GM12878 (cell line): ENCODE measurements around the gene CTXND1. TPM values are rescaled to one million over a fixed set of nuclear protein-coding genes. Genes with fewer than 3 reads are reported as not detected.

Experiments used
- ATAC-seq: fragments of 200-7000 bp; cut with Tn5 transposase; 3 replicates; pipeline ENCODE4 v1.9.1; 2020; ENCODE audit warnings: mild to moderate bottlenecking, moderate library complexity
- BruUV-seq: library from RNA; stranded (reverse); fragments of 400-500 nt; replicated peaks from 2 replicates; lab custom pipeline; 2021; lab: Mats Ljungman, UMichigan
- CTCF ChIA-PET: fragments of 300-600 bp; sonication (Branson Sonifier 250); formaldehyde crosslinking; extraction: SDS; loops from one replicate; lab custom pipeline; 2021; ENCODE audit warnings: inconsistent platforms; lab: Yijun Ruan, JAX
- POLR2A ChIA-PET: fragments of 350-600 bp; formaldehyde crosslinking; extraction: SDS; loops from one replicate; lab custom pipeline; 2021; ENCODE audit warnings: inconsistent platforms; lab: Charles Lee
- RAD21 ChIA-PET: fragments of 300-600 bp; sonication (Branson Sonifier 250); formaldehyde crosslinking; loops from one replicate; lab custom pipeline; 2023; ENCODE audit warnings: antibody characterized with exemption; ENCODE audit not compliant: unreplicated experiment; lab: Charles Lee
- SMC1A ChIA-PET: fragments of 300-600 bp; sonication (Branson Sonifier 250); formaldehyde crosslinking; loops from one replicate; lab custom pipeline; 2023; ENCODE audit not compliant: unreplicated experiment, uncharacterized antibody; lab: Charles Lee
- DNase-seq: peaks from one replicate; pipeline ENCODE4 v3.0.0-alpha.2; 2011; ENCODE audit warnings: low read depth, low spot score
- FAIRE-seq: peaks from 3 replicates; lab custom pipeline; 2011; peaks lifted over from hg19 to GRCh38; lab: Jason Lieb, UNC
- H2AFZ ChIP-seq: 2 replicates; pipeline ENCODE4 v1.6.0; 2011; ENCODE audit warnings: low read depth, low read length, control low read depth; ENCODE audit not compliant: control insufficient read depth
- H3K27ac ChIP-seq: 2 replicates; pipeline ENCODE4 v1.5.1; 2011; ENCODE audit warnings: control low read depth; ENCODE audit not compliant: control insufficient read depth, insufficient read depth
- H3K27me3 ChIP-seq, 2 experiments: replicated peaks in 1 of 2; 2 replicates each; pipeline versions ENCODE4 v1.6.0 to v1.6.1; 2011; ENCODE audit warnings: low read length in 1 of 2; ENCODE audit not compliant: control insufficient read depth in 2 of 2, insufficient read depth in 2 of 2
- H3K36me3 ChIP-seq, 2 experiments: 2 replicates each; pipeline ENCODE4 v1.5.1; 2011; ENCODE audit warnings: low read length in 1 of 2; ENCODE audit not compliant: control insufficient read depth in 2 of 2, insufficient read depth in 2 of 2
- H3K4me1 ChIP-seq: 2 replicates; pipeline ENCODE4 v1.6.1; 2011; ENCODE audit warnings: mild to moderate bottlenecking, low read length, moderate library complexity, mixed read lengths; ENCODE audit not compliant: control insufficient read depth, insufficient read depth
- H3K4me2 ChIP-seq: 2 replicates; pipeline ENCODE4 v1.6.0; 2011; ENCODE audit warnings: control low read depth; ENCODE audit not compliant: control insufficient read depth, insufficient read depth
- H3K4me3 ChIP-seq: fragments of 200-600 bp; sonication (generic); 2 replicates; pipeline ENCODE4 v1.5.1; 2016
- H3K79me2 ChIP-seq: 2 replicates; pipeline ENCODE4 v1.6.0; 2011; ENCODE audit warnings: low read length; ENCODE audit not compliant: control insufficient read depth, insufficient read depth
- H3K9ac ChIP-seq: 2 replicates; pipeline ENCODE4 v1.8.0; 2011; ENCODE audit warnings: low read length, control low read depth, mixed read lengths; ENCODE audit not compliant: control insufficient read depth, insufficient read depth
- H3K9me3 ChIP-seq: replicated peaks from 3 replicates; pipeline ENCODE4 v1.5.1; 2011; ENCODE audit warnings: mild to moderate bottlenecking, low read length; ENCODE audit not compliant: control insufficient read depth, insufficient read depth
- H4K20me1 ChIP-seq: 2 replicates; pipeline ENCODE4 v1.6.0; 2011; ENCODE audit not compliant: control insufficient read depth, insufficient read depth
- CHD1 ChIP-seq: IDR thresholded peaks from 2 replicates; pipeline ENCODE4 v1.6.1; 2012; ENCODE audit warnings: low read depth, low read length, improper control_type of control experiment
- ELK1 ChIP-seq: IDR thresholded peaks from 2 replicates; pipeline ENCODE4 v1.6.1; 2012; ENCODE audit warnings: low read depth, low read length, improper control_type of control experiment
- EP300 ChIP-seq, 2 experiments: fragments of 150-350 bp in 1 of 2; IDR thresholded peaks; 2 replicates each; pipeline ENCODE4 v1.6.1; 2011 to 2012; ENCODE audit warnings: low read depth in 2 of 2, low read length in 2 of 2, borderline replicate concordance in 1 of 2, improper control_type of control experiment in 1 of 2, inconsistent platforms in 1 of 2; ENCODE audit not compliant: control insufficient read depth in 1 of 2
- GATAD2B ChIP-seq: fragments of 450-650 bp; conservative IDR thresholded peaks from 2 replicates; pipeline ENCODE4 v1.6.1; 2017; ENCODE audit warnings: low read depth, mild to moderate bottlenecking, moderate library complexity
- JUNB ChIP-seq: IDR thresholded peaks from 2 replicates; pipeline ENCODE4 v1.6.1; 2016; ENCODE audit warnings: antibody characterized with exemption, mild to moderate bottlenecking
- KLF5 ChIP-seq: fragments of 450-650 bp; IDR thresholded peaks from 2 replicates; pipeline ENCODE4 v1.6.1; 2014; ENCODE audit warnings: mild to moderate bottlenecking; ENCODE audit not compliant: partially characterized antibody
- LARP7 ChIP-seq: fragments of 450-650 bp; IDR thresholded peaks from 2 replicates; pipeline ENCODE4 v1.6.1; 2017; ENCODE audit warnings: mild to moderate bottlenecking
- MEF2B ChIP-seq: fragments of 450-650 bp; IDR thresholded peaks from 2 replicates; pipeline ENCODE4 v1.6.1; 2018; ENCODE audit warnings: mild to moderate bottlenecking, moderate library complexity; ENCODE audit not compliant: partially characterized antibody, poor library complexity, severe bottlenecking
- NFIC ChIP-seq: IDR thresholded peaks from 2 replicates; pipeline ENCODE4 v1.6.1; 2012; ENCODE audit warnings: low read depth, mild to moderate bottlenecking, inconsistent platforms, low read length, moderate library complexity
- NFXL1 ChIP-seq: fragments of 450-650 bp; IDR thresholded peaks from 2 replicates; pipeline ENCODE4 v1.6.1; 2017; ENCODE audit warnings: antibody characterized with exemption, mild to moderate bottlenecking, borderline replicate concordance
- POLR2AphosphoS2 ChIP-seq: IDR thresholded peaks from 2 replicates; pipeline ENCODE4 v1.6.1; 2011; ENCODE audit warnings: low read depth, mild to moderate bottlenecking, low read length, improper control_type of control experiment, moderate library complexity
- RAD21 ChIP-seq: IDR thresholded peaks from 2 replicates; pipeline ENCODE4 v1.6.1; 2011; ENCODE audit warnings: mild to moderate bottlenecking, low read depth, low read length, moderate library complexity; ENCODE audit not compliant: insufficient read depth
- SRF ChIP-seq, 2 experiments: IDR thresholded peaks; 2 replicates each; pipeline ENCODE4 v1.6.1; 2011; ENCODE audit warnings: low read depth in 2 of 2, low read length in 2 of 2, mild to moderate bottlenecking in 1 of 2, moderate library complexity in 1 of 2
- ZBED1 ChIP-seq: IDR thresholded peaks from 2 replicates; pipeline ENCODE4 v1.6.1; 2016; ENCODE audit warnings: borderline replicate concordance
- WGBS: methylation state at CpG from one replicate; pipeline ENCODE4 v1.1.6; 2016; ENCODE audit warnings: low lambda C conversion rate; ENCODE audit not compliant: insufficient replicate concordance, insufficient coverage; ENCODE audit errors: missing lambda C conversion rate; 5-methylcytosine and 5-hydroxymethylcytosine counted together
- in situ Hi-C: fragments of 300-500 bp; cut with MboI; formaldehyde crosslinking; loops from 9 replicates; pipeline ENCODE4 v1.14.3; 2018; ENCODE audit warnings: mixed read lengths
- intact Hi-C: fragments of 100-400 bp; cut with micrococcal nuclease; formaldehyde crosslinking; loops from one replicate; pipeline ENCODE4 v1.14.2; 2022; ENCODE audit not compliant: unreplicated experiment
- polyA plus RNA-seq, 11 experiments: library from polyadenylated mRNA; depleted of rRNA in 4 of 11; unstranded in 6 of 11; stranded (reverse) in 5 of 11; fragments of >200 nt; fragmentation: Nextera tagmentation in 4 of 11; fragmentation: Illumina TruSeq in 1 of 11; extraction: Ambion mirVana in 4 of 11; extraction: Trizol in 1 of 11; gene quantifications; 1 replicate in 1 of 11; 2 replicates in 10 of 11; pipeline versions ENCODE4 v1.2.1 to v1.2.3, GENCODE V29; 2011 to 2016; ENCODE audit warnings: inconsistent platforms in 2 of 11, missing spikeins in 2 of 11, low read depth in 1 of 11
- total RNA-seq, 4 experiments: library from RNA; depleted of rRNA in 3 of 4; stranded (reverse); fragments of >200 nt in 3 of 4; fragmentation: Illumina TruSeq in 1 of 4; extraction: Trizol in 1 of 4; gene quantifications; 2 replicates each; pipeline versions ENCODE4 v1.2.1 to v1.2.3, GENCODE V29; 2013 to 2021

CTXND1 gene
- total and polyA plus RNA-seq, 10 of the 15 experiments (the other 5 are each of a cell fraction or from before 2014, with no cell fraction given): under 0.01 to 0.03 (median 0.02) TPM; not detected in 7

- no peaks in the 10 kb centered on the region for H3K9me3 ChIP-seq
- 35% methylated on average over 2 of the region's 2 CpGs for WGBS
- POLR2A ChIA-PET: interaction anchor here (0.6 kb wide), 1 partner anchor 208 kb away, joined by 3 read pairs; no protein-coding TSS in a partner anchor
- FAIRE-seq: no peak
- RAD21 ChIA-PET: no interaction called here
- ATAC-seq: no peak
- in situ Hi-C loops (no loop called here), intact Hi-C loops (no loop called here)
- TF ChIP-seq MEF2B: no peak
- TF ChIP-seq ZBED1: no peak
- TF ChIP-seq NFIC: no peak
- TF ChIP-seq JUNB: no peak
- no peak for TF ChIP-seq CHD1
- no peak for TF ChIP-seq EP300 (IDR thresholded peaks at IDR 0.05; ENCODE audit: borderline replicate concordance in 1 of 2, control insufficient read depth in 1 of 2, low read depth in 2 of 2, low read length in 2 of 2)
- no peak for TF ChIP-seq SRF (IDR thresholded peaks at IDR 0.05; ENCODE audit: low read depth in 2 of 2, low read length in 2 of 2)
- no peak for TF ChIP-seq POLR2AphosphoS2
- no peak for TF ChIP-seq LARP7
- no peak for TF ChIP-seq KLF5
- TF ChIP-seq NFXL1: no peak
- TF ChIP-seq GATAD2B: no peak
- TF ChIP-seq ELK1: no peak
- no peak for TF ChIP-seq RAD21
- no peak overlapping the region for H3K27ac ChIP-seq
- H3K4me3 ChIP-seq: no peak overlapping the region
- DNase-seq: no peak
- no peak overlapping the region for H3K9ac ChIP-seq
- no peaks in the 10 kb centered on the region for H4K20me1 ChIP-seq
- peaks cover 9% of the 10 kb centered on the region for H3K4me1 ChIP-seq
- no peaks in the 10 kb centered on the region for H3K36me3 ChIP-seq
- H3K79me2 ChIP-seq: no peaks in the 10 kb centered on the region
- H3K27me3 ChIP-seq: no peaks in the 10 kb centered on the region; a peak in 1 of 4 replicates
- SMC1A ChIA-PET: no interaction called here
- no peak overlapping the region for H3K4me2 ChIP-seq
- CTCF ChIA-PET: interaction anchor here (0.6 kb wide), 1 partner anchor 1030 kb away, joined by 3 read pairs; no protein-coding TSS in a partner anchor
- no TSS peak for BruUV-seq
- H2AFZ ChIP-seq: no peak overlapping the region
These were observed 37.1 kb downstream of the CTXND1 start for GRCh38 chr15:80214910-80215309.
